ENCODE data around the gene SLC44A5.
"Not testable (repeated sequence)": the region's sequence is repeated elsewhere in the genome, so short reads cannot be mapped to it uniquely, and the experiment has no call there.

Gene SLC44A5

GRCh38 chr1:75198163-75198562 lies 412.8 kb downstream of the SLC44A5 start:
- Histone ChIP-seq H3K4me3 (ENCODE audit: low read depth, low read length) (no peak overlapping the region), H3K27ac (no peak overlapping the region), H3K27me3 (ENCODE audit: insufficient read depth, low read depth, severe bottlenecking) (no peaks in the 10 kb centered on the region), H3K9me3 (ENCODE audit: severe bottlenecking) (no peaks in the 10 kb centered on the region), H3K36me3 (no peaks in the 10 kb centered on the region)
- TF ChIP-seq CTCF (IDR thresholded peaks at IDR 0.05; ENCODE audit: low read depth, low read length) = no peak
- no peak for DNase-seq

DNA sequence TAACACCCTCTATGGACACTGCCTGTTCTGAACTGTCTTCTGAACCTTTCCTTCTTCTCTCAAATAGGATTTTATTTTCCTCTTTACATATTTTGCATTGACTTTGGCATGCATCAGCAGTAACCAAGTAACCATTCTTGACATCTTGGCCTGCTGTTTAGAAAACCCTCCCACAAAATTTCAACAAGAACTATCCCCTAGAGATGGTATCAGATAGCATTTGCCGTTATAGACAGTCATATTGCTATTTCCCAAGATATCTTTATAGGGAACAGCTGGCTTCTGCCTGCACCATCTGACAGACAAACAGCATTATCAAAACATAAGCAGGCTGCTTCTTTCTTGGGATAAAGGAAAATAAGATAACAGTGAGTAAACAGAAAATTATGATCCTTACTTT lies 422.0 kb downstream of the SLC44A5 start:
- no peak for DNase-seq
- Histone ChIP-seq H3K4me3 (ENCODE audit: low read depth, low read length) (no peak overlapping the region), H3K27me3 (ENCODE audit: insufficient read depth, low read depth, severe bottlenecking) (no peaks in the 10 kb centered on the region), H3K9me3 (ENCODE audit: severe bottlenecking) (no peaks in the 10 kb centered on the region), H3K27ac (no peak overlapping the region), H3K36me3 (no peaks in the 10 kb centered on the region)
- TF ChIP-seq CTCF (IDR thresholded peaks at IDR 0.05; ENCODE audit: low read depth, low read length) = no peak

- not testable (repeated sequence) for H3K36me3 ChIP-seq; H3K27me3 ChIP-seq (ENCODE audit: insufficient read depth, low read depth, severe bottlenecking); H3K4me3 ChIP-seq (ENCODE audit: low read depth, low read length); H3K27ac ChIP-seq; H3K9me3 ChIP-seq (ENCODE audit: severe bottlenecking); DNase-seq
Measured at GRCh38 chr1:75181214-75181955, 429.5 kb downstream of the SLC44A5 start.

DNA sequence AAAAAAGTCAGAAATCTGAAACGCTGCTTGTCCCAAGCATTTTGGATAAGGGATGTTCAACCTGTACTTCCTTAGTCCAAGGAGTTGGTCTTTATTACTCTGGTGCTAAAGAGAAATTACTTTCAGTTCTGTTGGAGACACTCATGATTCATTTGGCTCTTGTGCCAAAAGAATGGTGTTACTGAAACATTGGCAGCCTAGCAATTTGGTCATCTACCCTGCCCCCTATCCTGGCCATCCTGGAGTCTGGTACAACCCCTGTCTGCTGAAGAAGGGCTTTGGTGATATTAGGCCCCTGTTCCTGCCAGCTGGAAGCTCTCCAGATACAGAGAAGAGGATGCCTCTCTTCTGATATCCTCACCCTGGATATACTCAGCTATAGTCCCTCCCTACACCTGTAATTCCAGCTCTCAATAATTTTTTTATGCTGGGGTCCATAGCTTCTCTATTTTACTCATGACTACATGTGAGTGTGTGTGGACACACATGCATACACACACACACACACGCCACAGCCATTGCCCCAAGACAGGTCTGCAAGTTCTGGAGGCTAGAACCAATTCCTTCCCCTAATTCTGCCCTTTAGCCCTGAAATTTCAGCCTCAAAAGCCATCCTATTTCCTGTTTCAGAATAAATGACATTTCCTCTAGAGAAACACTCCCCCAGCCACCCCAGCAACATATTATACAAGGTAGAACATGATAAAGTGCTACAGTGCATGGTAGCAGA lies 436.7 kb downstream of the SLC44A5 start:
- Histone ChIP-seq H3K27me3 (ENCODE audit: insufficient read depth, low read depth, severe bottlenecking) (no peaks in the 10 kb centered on the region), H3K27ac (no peak overlapping the region), H3K4me3 (ENCODE audit: low read depth, low read length) (no peak overlapping the region), H3K9me3 (ENCODE audit: severe bottlenecking) (no peaks in the 10 kb centered on the region), H3K36me3 (no peaks in the 10 kb centered on the region)
- DNase-seq = no peak
- TF ChIP-seq CTCF (IDR thresholded peaks at IDR 0.05; ENCODE audit: low read depth, low read length) = no peak

GRCh38 chr1:75172556-75172955 lies 438.4 kb downstream of the SLC44A5 start:
- Histone ChIP-seq H3K36me3 (no peaks in the 10 kb centered on the region), H3K27me3 (ENCODE audit: insufficient read depth, low read depth, severe bottlenecking) (no peaks in the 10 kb centered on the region), H3K4me3 (ENCODE audit: low read depth, low read length) (no peak overlapping the region), H3K27ac (no peak overlapping the region), H3K9me3 (ENCODE audit: severe bottlenecking) (no peaks in the 10 kb centered on the region)
- DNase-seq = no peak
- TF ChIP-seq CTCF (IDR thresholded peaks at IDR 0.05; ENCODE audit: low read depth, low read length) = no peak

DNA sequence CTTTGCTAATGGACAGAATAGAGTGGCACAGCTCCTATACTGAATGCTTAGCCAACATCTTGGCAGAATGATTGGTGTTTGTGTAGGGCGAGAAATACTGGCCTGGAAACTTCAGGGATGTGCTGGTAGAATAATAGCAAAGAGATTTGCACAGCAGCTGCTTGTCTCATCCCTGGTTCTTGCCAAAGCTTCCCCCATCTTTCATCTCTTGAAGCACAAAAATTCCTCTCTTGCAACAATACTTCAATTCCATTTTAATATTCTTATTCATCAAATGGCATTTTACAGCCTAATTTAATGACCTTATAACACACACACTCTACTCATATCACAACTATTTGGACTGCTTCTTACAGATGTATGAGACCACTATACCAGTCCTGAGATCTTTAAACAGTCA lies 439.0 kb downstream of the SLC44A5 start:
- H3K4me3 ChIP-seq (ENCODE audit: low read depth, low read length) = no peak overlapping the region
- DNase-seq = no peak
- TF ChIP-seq CTCF (IDR thresholded peaks at IDR 0.05; ENCODE audit: low read depth, low read length) = no peak
- H3K27me3 ChIP-seq (ENCODE audit: insufficient read depth, low read depth, severe bottlenecking) = no peaks in the 10 kb centered on the region
- H3K36me3 ChIP-seq = no peaks in the 10 kb centered on the region
- no peaks in the 10 kb centered on the region for H3K9me3 ChIP-seq (ENCODE audit: severe bottlenecking)
- no peak overlapping the region for H3K27ac ChIP-seq
